GM10266 (cell line): ENCODE measurements around the gene RUSF1.
"Not testable (repeated sequence)": the region's sequence is repeated elsewhere in the genome, so short reads cannot be mapped to it uniquely, and the experiment has no call there.

Experiments
- DNase-seq: peaks from one replicate; pipeline ENCODE4 v3.0.0; 2012; ENCODE audit errors: extremely low spot score
- CTCF ChIP-seq: IDR thresholded peaks from 2 replicates; pipeline ENCODE4 v1.5.1; 2012; ENCODE audit warnings: mild to moderate bottlenecking, low read depth; ENCODE audit not compliant: control insufficient read depth, insufficient read depth; ENCODE audit errors: missing control alignments

The RUSF1 gene

GRCh38 chr16:31507929-31508705 lies at the start of gene RUSF1:
RUSF1 (minus strand) TSS chr16:31508391; CDS start chr16:31508373, 18 bp downstream.
- peak; percentile 87 for DNase-seq
- TF ChIP-seq CTCF, result no peak

- TF ChIP-seq CTCF, result no peak
- DNase-seq, result no peak
Observed at GRCh38 chr16:31542763-31543162, 34.6 kb upstream of the RUSF1 start.

- not testable (repeated sequence) for DNase-seq
Observed at GRCh38 chr16:31539762-31540161, 31.6 kb upstream of the RUSF1 start.

GRCh38 chr16:31538243-31538598 lies 30.0 kb upstream of the RUSF1 start:
- DNase-seq, result not testable (repeated sequence)

- no peak for TF ChIP-seq CTCF
- DNase-seq, result no peak
Observed at GRCh38 chr16:31537362-31538242, 29.4 kb upstream of the RUSF1 start.

GRCh38 chr16:31536804-31537361 lies 28.7 kb upstream of the RUSF1 start:
- no peak for TF ChIP-seq CTCF
- DNase-seq, result no peak

- TF ChIP-seq CTCF, result no peak
- DNase-seq, result no peak
Observed at GRCh38 chr16:31535737-31536136, 27.5 kb upstream of the RUSF1 start.

- TF ChIP-seq CTCF, result no peak
- no peak for DNase-seq
Observed at GRCh38 chr16:31532896-31533295, 24.7 kb upstream of the RUSF1 start.
